Neural cell (in vitro differentiated cells): Measurements from ENCODE around the gene TTC9C. TPM values are rescaled to one million over a fixed set of nuclear protein-coding genes. Genes with fewer than 3 reads are reported as not detected.

Experiments used
- H2AFZ ChIP-seq: fragments of 200-600, 300-800 bp; sonication (generic), shearing (Covaris generic); 2 replicates; pipeline ENCODE4 v1.6.0; 2014; ENCODE audit warnings: low read depth, mild to moderate bottlenecking, antibody characterized with exemption, low read length, moderate library complexity
- H3F3A ChIP-seq: fragments of 200-600 bp; shearing (Covaris generic); 2 replicates; pipeline ENCODE4 v1.6.1; 2016; ENCODE audit warnings: mild to moderate bottlenecking, moderate library complexity, mixed read lengths, antibody characterized with exemption, low read length; ENCODE audit not compliant: insufficient read depth, poor library complexity, severe bottlenecking
- H3K27ac ChIP-seq: fragments of 200-600, 300-800 bp; sonication (generic), shearing (Covaris generic); 2 replicates; pipeline ENCODE4 v1.5.1; 2014; ENCODE audit warnings: mild to moderate bottlenecking, low read length, moderate library complexity
- H3K27me3 ChIP-seq: fragments of 300-800, 200-600 bp; sonication (generic), shearing (Covaris generic); 2 replicates; pipeline ENCODE4 v1.6.0; 2014; ENCODE audit warnings: mild to moderate bottlenecking, low read depth, low read length, moderate library complexity; ENCODE audit not compliant: insufficient read depth
- H3K36me3 ChIP-seq: fragments of 300-800, 200-600 bp; sonication (generic), shearing (Covaris generic); 2 replicates; pipeline ENCODE4 v1.5.1; 2014; ENCODE audit warnings: mild to moderate bottlenecking, antibody characterized with exemption, low read length, moderate library complexity; ENCODE audit not compliant: insufficient read depth
- H3K4me2 ChIP-seq: fragments of 300-800, 200-600 bp; sonication (generic), shearing (Covaris generic); 2 replicates; pipeline ENCODE4 v1.6.0; 2014; ENCODE audit warnings: mild to moderate bottlenecking, low read length
- H3K4me3 ChIP-seq: fragments of 300-800, 200-600 bp; sonication (generic), shearing (Covaris generic); 2 replicates; pipeline ENCODE4 v1.5.1; 2014; ENCODE audit warnings: mild to moderate bottlenecking, low read length, moderate library complexity
- H3K79me2 ChIP-seq: fragments of 200-600 bp; shearing (Covaris generic); replicated peaks from 2 replicates; pipeline ENCODE4 v1.6.0; 2014; ENCODE audit warnings: mild to moderate bottlenecking, low read length, moderate library complexity; ENCODE audit not compliant: insufficient read depth
- H3K9ac ChIP-seq: fragments of 300-800, 200-600 bp; sonication (generic), shearing (Covaris generic); 2 replicates; pipeline ENCODE4 v1.6.1; 2016; ENCODE audit warnings: mild to moderate bottlenecking, low read length, mixed read lengths
- H3K9me2 ChIP-seq: fragments of 200-600 bp; shearing (Covaris generic); 2 replicates; pipeline ENCODE4 v1.6.1; 2016; ENCODE audit warnings: mild to moderate bottlenecking, low read length, mixed read lengths; ENCODE audit not compliant: insufficient read depth
- H3K9me3 ChIP-seq: fragments of 200-600, 300-800 bp; sonication (generic), shearing (Covaris generic); 2 replicates; pipeline ENCODE4 v1.6.1; 2016; ENCODE audit warnings: mild to moderate bottlenecking, mixed run types, low read length, moderate library complexity, mixed read lengths
- H4K20me1 ChIP-seq: fragments of 200-600 bp; shearing (Covaris generic); 2 replicates; pipeline ENCODE4 v1.6.1; 2016; ENCODE audit warnings: mild to moderate bottlenecking, mixed run types; ENCODE audit not compliant: insufficient read depth
- CTCF ChIP-seq: fragments of 450-650 bp; IDR thresholded peaks from 2 replicates; pipeline ENCODE4 v1.5.1; 2014; ENCODE audit warnings: antibody characterized with exemption, mild to moderate bottlenecking, moderate library complexity; ENCODE audit not compliant: poor library complexity, severe bottlenecking
- EP300 ChIP-seq: fragments of 450-650 bp; conservative IDR thresholded peaks from 2 replicates; pipeline ENCODE4 v1.6.1; 2014; ENCODE audit warnings: antibody characterized with exemption, mild to moderate bottlenecking, moderate library complexity; ENCODE audit not compliant: poor library complexity, severe bottlenecking
- EZH2 ChIP-seq: fragments of 200-600, 300-800 bp; shearing (Covaris generic), sonication (generic); IDR thresholded peaks from 2 replicates; pipeline ENCODE4 v1.6.1; 2014; ENCODE audit warnings: antibody characterized with exemption, low read length, borderline replicate concordance, mild to moderate bottlenecking; ENCODE audit not compliant: insufficient read depth, poor library complexity, severe bottlenecking
- MXI1 ChIP-seq: fragments of 450-650 bp; conservative IDR thresholded peaks from 2 replicates; pipeline ENCODE4 v1.6.1; 2014; ENCODE audit warnings: antibody characterized with exemption, mild to moderate bottlenecking; ENCODE audit not compliant: poor library complexity, severe bottlenecking
- POLR2AphosphoS5 ChIP-seq: IDR thresholded peaks from 2 replicates; pipeline ENCODE4 v1.6.1; 2012
- RAD21 ChIP-seq: fragments of 450-650 bp; conservative IDR thresholded peaks from 2 replicates; pipeline ENCODE4 v1.6.1; 2014; ENCODE audit warnings: antibody characterized with exemption, mild to moderate bottlenecking, moderate library complexity
- SMC3 ChIP-seq: fragments of 450-650 bp; conservative IDR thresholded peaks from 2 replicates; pipeline ENCODE4 v1.6.1; 2014; ENCODE audit warnings: antibody characterized with exemption, mild to moderate bottlenecking, moderate library complexity; ENCODE audit not compliant: poor library complexity
- TAF1 ChIP-seq: IDR thresholded peaks from 2 replicates; pipeline ENCODE4 v1.6.1; 2012; ENCODE audit warnings: low read depth
- polyA plus RNA-seq: library from polyadenylated mRNA; depleted of rRNA; stranded (reverse); fragments of >200 nt; gene quantifications from 2 replicates; pipeline ENCODE4 v1.2.3, GENCODE V29; 2014
- TF ChIP-seq, protein P1 (sequence below): IDR thresholded peaks from 2 replicates; pipeline ENCODE4 v1.6.1; 2012; ENCODE audit warnings: borderline replicate concordance

Gene TTC9C
- polyA plus RNA-seq, 1 donor from 2014 or later = 48.6 TPM

DNA sequence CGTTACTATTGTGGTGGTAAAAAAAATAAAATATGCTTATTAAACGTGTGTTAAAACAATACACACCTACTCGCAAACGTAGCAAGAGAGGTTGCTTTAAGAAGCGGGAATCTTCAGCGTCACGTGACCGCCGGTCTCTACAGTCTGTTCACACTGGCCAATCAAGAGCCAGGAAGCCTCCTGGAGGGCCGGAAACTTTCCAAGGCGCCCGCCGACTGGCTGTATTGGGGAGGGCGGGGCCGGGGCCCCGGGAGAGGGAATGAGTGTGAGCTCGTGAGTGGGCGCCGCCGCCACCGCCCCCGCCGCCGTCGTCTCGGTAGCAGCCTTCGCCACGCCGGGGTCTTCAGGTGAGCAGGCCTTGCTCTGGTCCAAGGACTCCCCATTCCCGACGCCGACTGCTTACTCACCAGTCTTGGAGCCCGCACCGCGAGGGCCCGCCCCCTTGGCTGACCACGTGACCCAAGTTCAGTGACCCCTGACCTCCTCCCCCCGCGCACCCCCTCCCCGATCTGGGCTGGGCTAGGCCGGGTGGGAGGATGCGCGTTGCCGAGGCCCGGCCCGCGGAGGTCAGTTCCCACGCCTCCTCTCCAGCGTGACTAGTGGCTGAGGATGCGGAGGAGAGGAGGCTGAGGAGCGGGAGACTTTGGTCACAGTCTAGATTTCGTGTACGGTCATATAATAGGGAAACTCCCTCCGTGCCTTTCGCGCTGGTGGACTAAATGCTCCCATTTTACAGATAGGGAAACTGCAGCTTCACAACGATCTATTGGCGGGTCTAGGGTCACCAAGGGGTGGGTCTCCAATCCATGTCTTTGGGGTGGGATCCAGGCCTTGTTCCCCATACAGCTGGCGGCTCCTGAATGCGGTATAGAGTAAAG lies 43.1 kb downstream of the TTC9C start, which contains the start of gene TAF6L:
TAF6L (plus strand) TSS at position 253 of the 878 bp plus-strand sequence. CDS start 4,388 bp downstream, outside the sequence.
- no peaks in the 10 kb centered on the region for H3K9me3 ChIP-seq
- H3F3A ChIP-seq = peaks cover 5% of the 10 kb centered on the region
- H3K9ac ChIP-seq = peak within 1 kb of the TSS; percentile 73
- H3K79me2 ChIP-seq = peaks cover 10% of the 10 kb centered on the region
- no peaks in the 10 kb centered on the region for H3K36me3 ChIP-seq
- peak within 1 kb of the TSS; percentile 86 for H3K4me2 ChIP-seq
- no peaks in the 10 kb centered on the region for H4K20me1 ChIP-seq
- H3K27ac ChIP-seq = peak within 1 kb of the TSS; percentile 85
- H3K4me3 ChIP-seq = peak within 1 kb of the TSS; percentile 87
- TF ChIP-seq SMC3 (peak; percentile 44), EZH2 (no peak), RAD21 (no peak), POLR2AphosphoS5 (peak; percentile 77), MXI1 (peak; percentile 85), CTCF (no peak), TAF1 (no peak), EP300 (peak; percentile 18)
- TF ChIP-seq, protein P1, sequence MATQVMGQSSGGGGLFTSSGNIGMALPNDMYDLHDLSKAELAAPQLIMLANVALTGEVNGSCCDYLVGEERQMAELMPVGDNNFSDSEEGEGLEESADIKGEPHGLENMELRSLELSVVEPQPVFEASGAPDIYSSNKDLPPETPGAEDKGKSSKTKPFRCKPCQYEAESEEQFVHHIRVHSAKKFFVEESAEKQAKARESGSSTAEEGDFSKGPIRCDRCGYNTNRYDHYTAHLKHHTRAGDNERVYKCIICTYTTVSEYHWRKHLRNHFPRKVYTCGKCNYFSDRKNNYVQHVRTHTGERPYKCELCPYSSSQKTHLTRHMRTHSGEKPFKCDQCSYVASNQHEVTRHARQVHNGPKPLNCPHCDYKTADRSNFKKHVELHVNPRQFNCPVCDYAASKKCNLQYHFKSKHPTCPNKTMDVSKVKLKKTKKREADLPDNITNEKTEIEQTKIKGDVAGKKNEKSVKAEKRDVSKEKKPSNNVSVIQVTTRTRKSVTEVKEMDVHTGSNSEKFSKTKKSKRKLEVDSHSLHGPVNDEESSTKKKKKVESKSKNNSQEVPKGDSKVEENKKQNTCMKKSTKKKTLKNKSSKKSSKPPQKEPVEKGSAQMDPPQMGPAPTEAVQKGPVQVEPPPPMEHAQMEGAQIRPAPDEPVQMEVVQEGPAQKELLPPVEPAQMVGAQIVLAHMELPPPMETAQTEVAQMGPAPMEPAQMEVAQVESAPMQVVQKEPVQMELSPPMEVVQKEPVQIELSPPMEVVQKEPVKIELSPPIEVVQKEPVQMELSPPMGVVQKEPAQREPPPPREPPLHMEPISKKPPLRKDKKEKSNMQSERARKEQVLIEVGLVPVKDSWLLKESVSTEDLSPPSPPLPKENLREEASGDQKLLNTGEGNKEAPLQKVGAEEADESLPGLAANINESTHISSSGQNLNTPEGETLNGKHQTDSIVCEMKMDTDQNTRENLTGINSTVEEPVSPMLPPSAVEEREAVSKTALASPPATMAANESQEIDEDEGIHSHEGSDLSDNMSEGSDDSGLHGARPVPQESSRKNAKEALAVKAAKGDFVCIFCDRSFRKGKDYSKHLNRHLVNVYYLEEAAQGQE = no peak
- no peaks in the 10 kb centered on the region for H3K27me3 ChIP-seq
- H3K9me2 ChIP-seq = no peaks in the 10 kb centered on the region
- peak within 1 kb of the TSS; percentile 61 for H2AFZ ChIP-seq

- H3K36me3 ChIP-seq = no peaks in the 10 kb centered on the region
Observed at GRCh38 chr11:62774407-62774806, 46.1 kb downstream of the TTC9C start.

More at GRCh38 chr11:62774407-62774806, 46.1 kb downstream of the TTC9C start:
- Histone ChIP-seq H4K20me1 (no peaks in the 10 kb centered on the region), H3F3A (peaks cover 5% of the 10 kb centered on the region), H3K4me2 (no peak overlapping the region), H3K9me2 (no peaks in the 10 kb centered on the region), H3K79me2 (peaks cover 10% of the 10 kb centered on the region), H3K4me3 (no peak overlapping the region), H3K9ac (no peak overlapping the region), H2AFZ (no peak overlapping the region), H3K9me3 (no peaks in the 10 kb centered on the region), H3K27ac (no peak overlapping the region), H3K27me3 (no peaks in the 10 kb centered on the region)
- TF ChIP-seq SMC3 (no peak), POLR2AphosphoS5 (no peak), MXI1 (no peak), RAD21 (no peak), TAF1 (no peak), EZH2 (no peak), EP300 (no peak), CTCF (no peak)
- TF ChIP-seq, protein P1 = no peak
